ENCODE results near the gene TRIML2.

DNA sequence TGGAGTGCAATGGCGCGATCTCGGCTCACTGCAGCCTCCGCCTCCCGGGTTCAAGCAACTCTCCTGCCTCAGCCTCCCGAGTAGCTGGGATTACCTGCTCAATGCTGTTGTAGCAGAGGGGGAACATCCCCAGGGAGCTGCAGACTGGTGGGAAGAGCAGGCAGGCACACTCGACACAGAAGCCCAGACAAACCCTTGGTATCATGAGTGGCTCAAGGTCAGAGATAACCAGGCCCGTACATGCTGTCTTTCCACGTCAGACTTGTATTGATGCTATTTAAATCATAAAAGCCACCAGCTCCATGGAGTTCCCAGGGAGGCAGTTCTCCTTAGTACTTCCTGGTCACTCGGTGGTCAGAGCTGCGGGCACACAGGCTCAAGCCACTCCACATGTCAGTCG, 33.2 kb downstream of the TRIML2 start:
- TF ChIP-seq, protein P1, sequence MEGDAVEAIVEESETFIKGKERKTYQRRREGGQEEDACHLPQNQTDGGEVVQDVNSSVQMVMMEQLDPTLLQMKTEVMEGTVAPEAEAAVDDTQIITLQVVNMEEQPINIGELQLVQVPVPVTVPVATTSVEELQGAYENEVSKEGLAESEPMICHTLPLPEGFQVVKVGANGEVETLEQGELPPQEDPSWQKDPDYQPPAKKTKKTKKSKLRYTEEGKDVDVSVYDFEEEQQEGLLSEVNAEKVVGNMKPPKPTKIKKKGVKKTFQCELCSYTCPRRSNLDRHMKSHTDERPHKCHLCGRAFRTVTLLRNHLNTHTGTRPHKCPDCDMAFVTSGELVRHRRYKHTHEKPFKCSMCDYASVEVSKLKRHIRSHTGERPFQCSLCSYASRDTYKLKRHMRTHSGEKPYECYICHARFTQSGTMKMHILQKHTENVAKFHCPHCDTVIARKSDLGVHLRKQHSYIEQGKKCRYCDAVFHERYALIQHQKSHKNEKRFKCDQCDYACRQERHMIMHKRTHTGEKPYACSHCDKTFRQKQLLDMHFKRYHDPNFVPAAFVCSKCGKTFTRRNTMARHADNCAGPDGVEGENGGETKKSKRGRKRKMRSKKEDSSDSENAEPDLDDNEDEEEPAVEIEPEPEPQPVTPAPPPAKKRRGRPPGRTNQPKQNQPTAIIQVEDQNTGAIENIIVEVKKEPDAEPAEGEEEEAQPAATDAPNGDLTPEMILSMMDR (IDR thresholded peaks at IDR 0.05 in 8 of 11, conservative IDR thresholded peaks at IDR 0.05 in 3 of 11) = no peak
- TF ChIP-seq POLR2AphosphoS5 (IDR thresholded peaks at IDR 0.05) (no peak), POLR2A (IDR thresholded peaks at IDR 0.05) (no peak)
